Heart right ventricle (tissue), 16 donors: ENCODE data around the gene JAK3. TPM values are rescaled to one million over a fixed set of nuclear protein-coding genes. Genes with fewer than 3 reads are reported as not detected.

Experiments
- ATAC-seq, 8 donors: fragments of 200-7000 bp; cut with Tn5 transposase; one replicate each; pipeline ENCODE4 v1.9.1; 2020; ENCODE audit warnings: mild to moderate bottlenecking in 8 of 8, moderate library complexity in 8 of 8, moderate number of reproducible peaks in 1 of 8
- DNase-seq, 2 donors: peaks; one replicate each; pipeline ENCODE4 v3.0.0-alpha.2; 2020
- H3K27ac ChIP-seq, 10 donors: fragments of 200-600 bp; sonication (generic) in 2 of 10; one replicate each; pipeline versions ENCODE4 v1.5.0 to v1.8.0; 2020 to 2022; ENCODE audit warnings: mild to moderate bottlenecking in 3 of 10
- H3K27me3 ChIP-seq, 7 donors: fragments of 200-600 bp; one replicate each; pipeline ENCODE4 v1.8.0; 2021 to 2022; ENCODE audit warnings: mild to moderate bottlenecking in 2 of 7
- H3K36me3 ChIP-seq, 9 donors: fragments of 200-600 bp; sonication (generic) in 1 of 9; one replicate each; pipeline versions ENCODE4 v1.5.0 to v1.8.0; 2020 to 2022; ENCODE audit warnings: mild to moderate bottlenecking in 2 of 9
- H3K4me1 ChIP-seq, 9 donors: fragments of 200-600 bp; sonication (generic) in 1 of 9; one replicate each; pipeline versions ENCODE4 v1.5.0 to v1.8.0; 2020 to 2022; ENCODE audit warnings: mild to moderate bottlenecking in 4 of 9
- H3K4me3 ChIP-seq, 10 donors: fragments of 200-600 bp; sonication (generic) in 2 of 10; one replicate each; pipeline versions ENCODE4 v1.5.0 to v1.8.0; 2020 to 2022; ENCODE audit warnings: mild to moderate bottlenecking in 7 of 10, moderate library complexity in 2 of 10
- H3K9me3 ChIP-seq, 11 donors: fragments of 200-600 bp in 10 of 11; sonication (generic) in 2 of 11; one replicate each; pipeline versions ENCODE4 v1.5.0 to v1.8.0; 2013 to 2022; ENCODE audit warnings: mild to moderate bottlenecking in 2 of 11, control low read depth in 1 of 11, moderate library complexity in 1 of 11
- WGBS, 2 donors: extraction: QIAGEN DNeasy Blood & Tissue Kit; methylation state at CpG; one replicate each; pipeline ENCODE4 v1.1.7; 2013; ENCODE audit warnings: inconsistent platforms in 1 of 2; 5-methylcytosine and 5-hydroxymethylcytosine counted together
- intact Hi-C, 10 donors: fragments of 100-400 bp; cut with DNase I; formaldehyde crosslinking; loops; one replicate each; pipeline versions ENCODE4 v1.11.1 to v1.14.2; 2022
- polyA plus RNA-seq, 2 donors: library from polyadenylated mRNA; stranded (reverse); fragments of 200-250 nt; gene quantifications; one replicate each; pipeline ENCODE4 v1.2.3, GENCODE V29; 2013
- total RNA-seq, 10 donors: library from RNA; stranded (reverse); fragmentation: NEBNext Ultra II Directional in 3 of 10; extraction: Animal tissue kit (Norgen Biotek cat#: 25700) in 3 of 10; gene quantifications; one replicate each; pipeline versions ENCODE4 v1.2.1 to v1.2.4, GENCODE V29; 2021 to 2023
- TF ChIP-seq, protein P1 (sequence below), 9 donors: fragments of 200-600 bp; sonication (generic) in 2 of 9; IDR thresholded peaks; one replicate each; pipeline versions ENCODE4 v1.5.0 to v1.8.0; 2021 to 2022; ENCODE audit warnings: antibody characterized with exemption in 9 of 9, mild to moderate bottlenecking in 5 of 9, moderate library complexity in 1 of 9
- donor health status: Arrhythmogenic right ventricular cardiomyopathy.
- donor health status: ischemic (EF 13 %, LVEDD 7.1; RV severe dilation, severe dysfunction).
- donor health status: healthy with polysubstance abuse.
- donor health status: DM: no; HTN: yes; CAD: no.
- donor health status: DM: no; HTN: no; CAD: no.
- donor health status: ischemic (EF 25% LVEDD 6.9; RV normal size, moderate dysfunction).
- donor health status: ischemic (EF 25% LVEDD 5.7; RV mildly dilated, moderate dysfunction).
- donor health status: healthy.
- donor health status: DM: yes; HTN: yes; CAD: no.
- donor health status: Ischemic cardiomyopathy.
- donor health status: ischemic (EF 35%, LVEDD 5.7; RV mildly dilated, moderate dysfunction).
- donor health status: nonischemic (EF 11% LVEDD 7.7; RV severe dilation, severe dysfunction).
- donor health status: DM: yes; HTN: yes; CAD: no.
- donor health status: PGD.
- donor health status: ischemic (EF 29% LVEDD 5.4; RV normal size, mild dysfunction).
- donor health status: nonischemic (EF 23%, LVEDD 6.1; RV moderate dilation, normal function).

Gene JAK3
- total and polyA plus RNA-seq, 12 donors = 0.59 to 16.9 (median 1.6) TPM

DNA sequence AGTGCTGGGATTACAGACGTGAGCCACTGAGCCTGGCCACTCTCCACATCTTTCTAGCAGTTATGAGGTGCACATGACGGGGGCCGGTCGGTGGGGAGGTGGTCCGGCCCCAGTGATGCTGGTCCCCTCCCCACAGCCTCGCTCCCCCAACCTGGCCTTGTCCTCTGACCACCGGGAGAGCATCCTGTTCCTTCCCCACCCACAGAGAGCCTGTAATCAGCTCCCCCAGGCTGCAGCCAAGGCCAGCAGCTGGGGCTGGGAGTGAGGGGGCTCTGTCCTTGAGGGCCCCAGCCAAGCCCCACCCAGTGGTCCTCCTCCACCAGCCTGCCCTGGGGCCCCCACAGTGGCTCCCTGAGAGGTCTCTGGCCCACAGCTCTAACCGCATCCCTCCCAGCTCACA lies 23.4 kb downstream of the JAK3 start:
- peaks cover 0 to 29% (median 0%) of the 10 kb centered on the region in 9 donors for H3K36me3 ChIP-seq
- ATAC-seq = no peak
- no peaks in the 10 kb centered on the region for H3K4me1 ChIP-seq
- no peaks in the 10 kb centered on the region for H3K9me3 ChIP-seq
- intact Hi-C loops = no loop called here
- WGBS, 2 donors = 49 to 60% methylated on average over 8 of the region's 8 CpGs
- TF ChIP-seq, protein P1, sequence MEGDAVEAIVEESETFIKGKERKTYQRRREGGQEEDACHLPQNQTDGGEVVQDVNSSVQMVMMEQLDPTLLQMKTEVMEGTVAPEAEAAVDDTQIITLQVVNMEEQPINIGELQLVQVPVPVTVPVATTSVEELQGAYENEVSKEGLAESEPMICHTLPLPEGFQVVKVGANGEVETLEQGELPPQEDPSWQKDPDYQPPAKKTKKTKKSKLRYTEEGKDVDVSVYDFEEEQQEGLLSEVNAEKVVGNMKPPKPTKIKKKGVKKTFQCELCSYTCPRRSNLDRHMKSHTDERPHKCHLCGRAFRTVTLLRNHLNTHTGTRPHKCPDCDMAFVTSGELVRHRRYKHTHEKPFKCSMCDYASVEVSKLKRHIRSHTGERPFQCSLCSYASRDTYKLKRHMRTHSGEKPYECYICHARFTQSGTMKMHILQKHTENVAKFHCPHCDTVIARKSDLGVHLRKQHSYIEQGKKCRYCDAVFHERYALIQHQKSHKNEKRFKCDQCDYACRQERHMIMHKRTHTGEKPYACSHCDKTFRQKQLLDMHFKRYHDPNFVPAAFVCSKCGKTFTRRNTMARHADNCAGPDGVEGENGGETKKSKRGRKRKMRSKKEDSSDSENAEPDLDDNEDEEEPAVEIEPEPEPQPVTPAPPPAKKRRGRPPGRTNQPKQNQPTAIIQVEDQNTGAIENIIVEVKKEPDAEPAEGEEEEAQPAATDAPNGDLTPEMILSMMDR (IDR thresholded peaks at IDR 0.05) = no peak
- DNase-seq = no peak
- H3K27ac ChIP-seq = no peak overlapping the region
- H3K27me3 ChIP-seq = peaks cover 0 to 42% (median 15%) of the 10 kb centered on the region in 7 donors
- H3K4me3 ChIP-seq = no peak overlapping the region

DNA sequence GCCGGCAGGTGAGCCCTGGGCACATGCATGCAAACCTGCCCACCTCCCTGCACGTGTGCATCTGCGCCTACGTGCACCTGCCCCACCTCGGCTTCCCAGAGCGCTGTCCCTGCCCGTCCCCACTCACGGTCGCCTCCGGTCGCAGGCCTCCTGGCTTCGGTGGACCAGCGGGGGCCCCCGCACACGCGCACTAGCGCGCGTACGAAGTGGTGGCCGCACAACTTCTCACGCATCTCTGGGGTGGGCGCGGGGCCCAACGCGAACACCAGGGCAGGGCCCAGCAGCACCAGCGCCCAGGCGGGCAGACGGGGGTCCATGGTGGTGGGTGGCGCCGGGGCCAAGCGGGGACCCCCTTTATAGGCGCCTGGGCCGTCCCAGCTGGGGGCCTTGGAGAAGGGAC lies 26.6 kb downstream of the JAK3 start, which contains the start of gene INSL3:
Gene INSL3, minus strand, starts transcription at position 330 of the 400 bp plus-strand sequence. Its CDS starts 13 bp downstream, at position 317.
- no peak for ATAC-seq
- no peak for DNase-seq
- peaks cover 0 to 52% (median 22%) of the 10 kb centered on the region in 7 donors for H3K27me3 ChIP-seq
- TF ChIP-seq, protein P1 (IDR thresholded peaks at IDR 0.05) = no peak
- H3K9me3 ChIP-seq = no peaks in the 10 kb centered on the region
- intact Hi-C loops = no loop called here
- 60 to 61% methylated on average over 34 of the region's 34 CpGs for WGBS, 2 donors
- no peak within 1 kb of the TSS for H3K4me3 ChIP-seq
- peaks cover 0 to 9% (median 0%) of the 10 kb centered on the region in 9 donors for H3K36me3 ChIP-seq
- H3K27ac ChIP-seq = no peak within 1 kb of the TSS
- no peaks in the 10 kb centered on the region for H3K4me1 ChIP-seq

GRCh38 chr19:17817668-17818363 lies 30.0 kb downstream of the JAK3 start:
- Histone ChIP-seq H3K27ac (no peak overlapping the region), H3K27me3 (peaks cover 0 to 62% (median 25%) of the 10 kb centered on the region in 7 donors), H3K36me3 (no peaks in the 10 kb centered on the region), H3K9me3 (no peaks in the 10 kb centered on the region), H3K4me1 (no peaks in the 10 kb centered on the region), H3K4me3 (no peak overlapping the region)
- WGBS, 2 donors = 76 to 80% methylated on average over 13 of the region's 13 CpGs
- no peak for ATAC-seq
- DNase-seq = no peak
- TF ChIP-seq, protein P1 (IDR thresholded peaks at IDR 0.05) = no peak
- intact Hi-C loops = no loop called here

DNA sequence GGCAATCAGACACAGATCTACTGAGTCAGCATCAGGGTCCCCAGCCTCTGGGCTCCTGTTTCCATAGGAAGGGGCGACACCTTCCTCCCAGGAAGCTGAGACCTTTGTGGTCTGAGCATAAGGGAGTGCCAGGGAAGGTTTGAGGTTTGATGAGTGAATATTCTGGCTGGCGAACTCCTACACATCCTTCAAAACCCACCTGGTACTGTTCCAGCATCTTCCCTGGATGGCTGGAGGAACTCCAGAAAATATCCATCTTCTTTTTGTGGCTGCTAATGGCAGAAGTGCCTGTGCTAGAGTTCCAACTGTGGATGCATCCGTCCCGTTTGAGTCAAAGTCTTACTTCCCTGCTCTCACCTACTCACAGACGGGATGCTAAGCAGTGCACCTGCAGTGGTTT lies 35.7 kb downstream of the JAK3 start:
- no peak for DNase-seq
- 60 to 69% methylated on average over 5 of the region's 5 CpGs for WGBS, 2 donors
- intact Hi-C loops = no loop called here
- Histone ChIP-seq H3K27ac (no peak overlapping the region), H3K27me3 (peaks cover 0 to 80% (median 44%) of the 10 kb centered on the region in 7 donors), H3K9me3 (peaks cover 0 to 8% (median 0%) of the 10 kb centered on the region in 11 donors), H3K4me1 (no peaks in the 10 kb centered on the region), H3K4me3 (no peak overlapping the region), H3K36me3 (no peaks in the 10 kb centered on the region)
- ATAC-seq = no peak
- TF ChIP-seq, protein P1 (IDR thresholded peaks at IDR 0.05) = no peak
